OCI-LY1 (cell line): ENCODE results near the gene RFNG.

Experiments
- H2AFZ ChIP-seq: fragments of 200-600 bp; sonication (generic), shearing (Covaris generic); 2 replicates; pipeline ENCODE4 v1.6.0; 2014; ENCODE audit warnings: antibody characterized with exemption, mild to moderate bottlenecking, low read length
- H3F3A ChIP-seq: fragments of 200-600 bp; sonication (generic), shearing (Covaris generic); 2 replicates; pipeline ENCODE4 v1.6.0; 2014; ENCODE audit warnings: mild to moderate bottlenecking, antibody characterized with exemption, low read length, moderate library complexity; ENCODE audit not compliant: insufficient read depth
- H3K27ac ChIP-seq: fragments of 200-600 bp; sonication (generic); 2 replicates; pipeline ENCODE4 v1.5.1; 2014; ENCODE audit warnings: low read length, mixed run types, mild to moderate bottlenecking, low read depth; ENCODE audit not compliant: poor library complexity, severe bottlenecking
- H3K27me3 ChIP-seq: fragments of 200-600 bp; sonication (generic); 2 replicates; pipeline ENCODE4 v1.6.0; 2014; ENCODE audit warnings: antibody characterized with exemption, mild to moderate bottlenecking, low read length, moderate library complexity; ENCODE audit not compliant: insufficient read depth
- H3K36me3 ChIP-seq: fragments of 200-600 bp; sonication (generic); 2 replicates; pipeline ENCODE4 v1.6.1; 2014; ENCODE audit warnings: mild to moderate bottlenecking, antibody characterized with exemption, low read length, moderate library complexity, mixed read lengths; ENCODE audit not compliant: insufficient read depth
- H3K4me1 ChIP-seq: fragments of 200-600 bp; sonication (generic); 2 replicates; pipeline ENCODE4 v1.5.1; 2014; ENCODE audit warnings: mild to moderate bottlenecking, low read length, moderate library complexity; ENCODE audit not compliant: insufficient read depth, severe bottlenecking
- H3K4me2 ChIP-seq: fragments of 200-600 bp; sonication (generic), shearing (Covaris generic); 2 replicates; pipeline ENCODE4 v1.6.1; 2014; ENCODE audit warnings: low read length
- H3K4me3 ChIP-seq: fragments of 200-600 bp; sonication (generic); 2 replicates; pipeline ENCODE4 v1.5.1; 2014; ENCODE audit warnings: low read length, low read depth, mild to moderate bottlenecking, mixed read lengths; ENCODE audit not compliant: poor library complexity, severe bottlenecking
- H3K79me2 ChIP-seq: fragments of 200-600 bp; shearing (Covaris generic); 2 replicates; pipeline ENCODE4 v1.6.1; 2016; ENCODE audit warnings: mixed run types, low read length, mixed read lengths; ENCODE audit not compliant: insufficient read depth
- H3K9ac ChIP-seq: fragments of 200-600 bp; sonication (generic), shearing (Covaris generic); 2 replicates; pipeline ENCODE4 v1.6.1; 2014; ENCODE audit warnings: mild to moderate bottlenecking, low read length, mixed read lengths
- H3K9me2 ChIP-seq: fragments of 200-600 bp; sonication (generic), shearing (Covaris generic); 2 replicates; pipeline ENCODE4 v1.6.1; 2014; ENCODE audit warnings: low read depth, mild to moderate bottlenecking, low read length, mixed read lengths
- H3K9me3 ChIP-seq: fragments of 200-600 bp; shearing (Covaris generic); 2 replicates; pipeline ENCODE4 v1.6.1; 2014; ENCODE audit warnings: low read length, mixed read lengths
- H4K20me1 ChIP-seq: fragments of 200-600 bp; sonication (generic), shearing (Covaris generic); 2 replicates; pipeline ENCODE4 v1.6.0; 2016; ENCODE audit warnings: mild to moderate bottlenecking, low read length; ENCODE audit not compliant: insufficient read depth
- EZH2 ChIP-seq: fragments of 200-600 bp; sonication (generic), shearing (Covaris generic); IDR thresholded peaks from 2 replicates; pipeline ENCODE4 v1.8.0; 2017; ENCODE audit warnings: borderline replicate concordance, mixed run types, mild to moderate bottlenecking, antibody characterized with exemption, low read length, moderate library complexity, mixed read lengths
- TF ChIP-seq, protein P1 (sequence below): fragments of 200-600 bp; sonication (generic), shearing (Covaris generic); IDR thresholded peaks from 2 replicates; pipeline ENCODE4 v1.5.1; 2017; ENCODE audit warnings: mild to moderate bottlenecking, antibody characterized with exemption, low read length, moderate library complexity, mixed read lengths

Gene RFNG

DNA sequence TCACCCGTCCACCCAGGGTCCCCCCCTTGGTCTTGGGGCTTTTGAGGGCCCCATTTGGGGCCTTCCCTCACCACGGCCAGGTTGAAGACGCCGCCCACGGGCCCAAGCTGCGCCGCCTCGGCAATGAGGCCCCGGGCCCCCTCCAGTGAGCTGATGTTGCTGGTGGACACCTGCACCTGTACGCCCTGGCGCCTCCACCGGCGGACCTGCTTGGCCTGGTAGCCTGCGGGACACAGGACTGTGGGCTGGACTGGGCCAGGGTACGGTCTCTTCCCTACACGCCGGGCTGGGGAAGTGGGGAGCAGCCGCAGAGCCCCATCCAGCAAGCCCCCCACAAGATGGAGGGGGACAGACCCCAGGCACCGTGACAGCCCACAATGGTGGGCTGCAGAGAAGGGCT lies 30.8 kb upstream of the RFNG start:
- Histone ChIP-seq H4K20me1 (no peaks in the 10 kb centered on the region), H3K36me3 (peaks cover 96% of the 10 kb centered on the region), H3K9me2 (no peaks in the 10 kb centered on the region)

DNA sequence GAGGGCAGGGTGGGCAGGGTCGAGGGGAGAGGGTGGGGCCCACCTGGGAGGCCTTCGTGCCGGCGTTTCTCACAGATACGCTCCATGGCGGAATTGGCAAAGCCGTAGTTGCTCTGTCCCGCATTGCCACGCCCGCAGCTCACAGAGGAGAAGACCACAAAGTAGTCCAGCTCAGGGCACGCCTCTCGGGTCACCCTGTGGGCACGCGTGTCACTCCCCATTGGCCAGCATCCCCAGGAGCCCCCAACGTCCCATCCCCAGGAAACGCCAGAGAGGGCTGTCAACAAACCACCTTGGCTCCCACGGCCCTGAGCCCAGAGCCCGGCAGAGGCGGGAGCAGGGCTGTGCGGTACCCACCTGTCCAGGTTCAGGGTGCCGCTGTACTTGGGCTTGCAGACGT lies 30.4 kb upstream of the RFNG start:
- Histone ChIP-seq H3K79me2 (no peaks in the 10 kb centered on the region), H3K27me3 (no peaks in the 10 kb centered on the region), H3K27ac (no peak overlapping the region), H3K9me3 (no peaks in the 10 kb centered on the region), H3K9me2 (no peaks in the 10 kb centered on the region), H3K4me1 (no peaks in the 10 kb centered on the region), H4K20me1 (no peaks in the 10 kb centered on the region), H3K36me3 (peaks cover 96% of the 10 kb centered on the region), H2AFZ (no peak overlapping the region), H3K4me3 (no peak overlapping the region), H3K9ac (no peak overlapping the region), H3F3A (no peaks in the 10 kb centered on the region), H3K4me2 (no peak overlapping the region)
- TF ChIP-seq, protein P1, sequence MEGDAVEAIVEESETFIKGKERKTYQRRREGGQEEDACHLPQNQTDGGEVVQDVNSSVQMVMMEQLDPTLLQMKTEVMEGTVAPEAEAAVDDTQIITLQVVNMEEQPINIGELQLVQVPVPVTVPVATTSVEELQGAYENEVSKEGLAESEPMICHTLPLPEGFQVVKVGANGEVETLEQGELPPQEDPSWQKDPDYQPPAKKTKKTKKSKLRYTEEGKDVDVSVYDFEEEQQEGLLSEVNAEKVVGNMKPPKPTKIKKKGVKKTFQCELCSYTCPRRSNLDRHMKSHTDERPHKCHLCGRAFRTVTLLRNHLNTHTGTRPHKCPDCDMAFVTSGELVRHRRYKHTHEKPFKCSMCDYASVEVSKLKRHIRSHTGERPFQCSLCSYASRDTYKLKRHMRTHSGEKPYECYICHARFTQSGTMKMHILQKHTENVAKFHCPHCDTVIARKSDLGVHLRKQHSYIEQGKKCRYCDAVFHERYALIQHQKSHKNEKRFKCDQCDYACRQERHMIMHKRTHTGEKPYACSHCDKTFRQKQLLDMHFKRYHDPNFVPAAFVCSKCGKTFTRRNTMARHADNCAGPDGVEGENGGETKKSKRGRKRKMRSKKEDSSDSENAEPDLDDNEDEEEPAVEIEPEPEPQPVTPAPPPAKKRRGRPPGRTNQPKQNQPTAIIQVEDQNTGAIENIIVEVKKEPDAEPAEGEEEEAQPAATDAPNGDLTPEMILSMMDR: no peak

More for the DNA sequence above, 30.8 kb upstream of the RFNG start:
- no peaks in the 10 kb centered on the region for H3F3A ChIP-seq
- no peaks in the 10 kb centered on the region for H3K79me2 ChIP-seq
- H3K27ac ChIP-seq: no peak overlapping the region
- no peaks in the 10 kb centered on the region for H3K27me3 ChIP-seq
- H3K4me1 ChIP-seq: no peaks in the 10 kb centered on the region
- no peak for TF ChIP-seq EZH2
- H3K9ac ChIP-seq: no peak overlapping the region
- no peaks in the 10 kb centered on the region for H3K9me3 ChIP-seq
- no peak overlapping the region for H2AFZ ChIP-seq
- H3K4me2 ChIP-seq: no peak overlapping the region
- no peak overlapping the region for H3K4me3 ChIP-seq

DNA sequence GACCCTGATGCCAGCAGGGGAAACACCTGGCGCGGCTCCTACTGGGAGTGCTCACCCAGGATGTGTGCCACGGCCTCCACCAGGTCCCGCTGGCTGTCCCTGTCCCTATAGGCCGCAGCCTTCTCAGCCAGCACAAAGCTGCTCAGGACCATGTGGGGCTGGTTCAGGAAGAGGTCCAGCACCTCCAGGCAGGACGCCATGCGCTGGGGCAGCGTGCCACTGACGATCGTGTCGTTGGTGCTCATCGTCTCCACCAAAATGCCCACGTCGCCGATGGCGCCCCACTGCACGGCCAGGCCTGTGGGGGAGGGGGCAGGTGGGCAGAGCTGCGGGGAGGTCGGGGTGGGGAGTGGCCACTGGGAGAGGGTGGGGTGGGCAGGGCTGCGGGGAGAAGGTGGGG lies 29.9 kb upstream of the RFNG start:
- TF ChIP-seq, protein P1: no peak
- no peak for TF ChIP-seq EZH2
- Histone ChIP-seq H2AFZ (no peak overlapping the region), H3K9me3 (no peaks in the 10 kb centered on the region), H3K79me2 (no peaks in the 10 kb centered on the region), H3K36me3 (peaks cover 96% of the 10 kb centered on the region), H3K9ac (no peak overlapping the region), H3K9me2 (no peaks in the 10 kb centered on the region), H3K27ac (no peak overlapping the region), H3K4me1 (no peaks in the 10 kb centered on the region), H3K4me2 (no peak overlapping the region), H3F3A (no peaks in the 10 kb centered on the region), H4K20me1 (no peaks in the 10 kb centered on the region), H3K4me3 (no peak overlapping the region), H3K27me3 (no peaks in the 10 kb centered on the region)

DNA sequence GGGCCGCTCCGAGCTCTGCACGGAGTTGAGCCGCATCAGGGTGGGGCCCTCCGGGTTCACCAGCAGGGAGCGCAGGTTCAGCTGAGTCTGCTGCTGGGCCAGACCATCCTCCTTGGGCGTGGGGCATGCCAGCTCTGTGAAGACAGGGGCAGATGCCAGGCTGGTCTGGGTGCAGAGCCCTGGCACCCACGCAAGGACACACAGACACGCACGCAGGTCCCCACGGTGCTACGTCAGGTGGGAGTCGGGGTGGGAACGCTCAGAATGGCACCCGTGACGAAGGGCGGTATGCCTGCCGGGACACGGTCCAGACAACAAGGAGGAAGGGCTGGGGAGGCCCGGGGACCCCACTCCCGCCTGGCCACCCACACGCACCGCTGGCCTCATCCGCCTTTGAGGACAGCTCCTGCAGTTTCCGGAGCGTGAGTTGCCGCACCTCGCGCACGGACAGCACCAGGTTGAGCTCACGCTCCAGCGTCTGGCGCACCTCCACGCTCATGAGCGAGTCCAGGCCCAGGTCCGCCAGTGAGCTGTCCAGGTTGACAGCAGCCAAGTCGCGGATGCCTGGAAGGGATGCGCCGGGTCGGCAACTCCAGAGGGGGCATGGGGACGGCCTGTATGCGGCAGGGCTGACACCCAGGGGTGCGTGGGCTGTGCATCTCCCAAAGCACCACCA lies 29.3 kb upstream of the RFNG start:
- H2AFZ ChIP-seq: no peak overlapping the region
- H3K4me1 ChIP-seq: no peaks in the 10 kb centered on the region
- H3K9me3 ChIP-seq: no peaks in the 10 kb centered on the region
- H3K27me3 ChIP-seq: no peaks in the 10 kb centered on the region
- H3K9me2 ChIP-seq: no peaks in the 10 kb centered on the region
- H4K20me1 ChIP-seq: no peaks in the 10 kb centered on the region
- H3K9ac ChIP-seq: no peak overlapping the region
- TF ChIP-seq, protein P1: no peak
- TF ChIP-seq EZH2: no peak
- H3K4me3 ChIP-seq: no peak overlapping the region
- no peaks in the 10 kb centered on the region for H3K79me2 ChIP-seq
- H3F3A ChIP-seq: no peaks in the 10 kb centered on the region
- no peak overlapping the region for H3K27ac ChIP-seq
- peaks cover 91% of the 10 kb centered on the region for H3K36me3 ChIP-seq
- no peak overlapping the region for H3K4me2 ChIP-seq
